K562 (cell line): ENCODE data around the gene CXCR5. TPM values are rescaled to one million over a fixed set of nuclear protein-coding genes. Genes with fewer than 3 reads are reported as not detected.

Experiments
- CREB1 ChIP-seq, 2 experiments: sonication (generic) in 1 of 2; formaldehyde crosslinking in 1 of 2; IDR thresholded peaks; 2 replicates each; pipeline versions ENCODE4 v1.6.1 to v1.8.0; 2012 to 2022; ENCODE audit warnings: inconsistent platforms in 1 of 2, mild to moderate bottlenecking in 1 of 2, missing genetic modification reagents in 1 of 2, moderate library complexity in 1 of 2
- RCOR1 ChIP-seq, 2 experiments: IDR thresholded peaks; 2 replicates each; pipeline ENCODE4 v1.6.1; 2012; ENCODE audit warnings: low read depth in 2 of 2, low read length in 2 of 2, borderline replicate concordance in 1 of 2, improper control_type of control experiment in 1 of 2
- polyA plus RNA-seq, 8 experiments: library from polyadenylated mRNA; depleted of rRNA in 4 of 8; stranded (reverse) in 5 of 8; unstranded in 3 of 8; fragments of >200 nt; fragmentation: Nextera tagmentation in 2 of 8; fragmentation: Illumina TruSeq in 1 of 8; extraction: Ambion mirVana in 2 of 8; extraction: Trizol in 1 of 8; gene quantifications; 2 replicates each; pipeline versions ENCODE4 v1.2.1 to v1.2.3, GENCODE V29; 2011 to 2014; ENCODE audit warnings: inconsistent platforms in 1 of 8, missing spikeins in 1 of 8
- total RNA-seq, 7 experiments: library from RNA; depleted of rRNA in 6 of 7; stranded (reverse); fragments of >200 nt in 6 of 7; fragmentation: Illumina TruSeq in 2 of 7; extraction: Trizol in 2 of 7; gene quantifications; 2 replicates each; pipeline versions ENCODE4 v1.2.1 to v1.2.3, GENCODE V29; 2011 to 2021; ENCODE audit warnings: low replicate concordance in 1 of 7
- TF ChIP-seq, protein P1 (sequence below), 2 experiments: fragments of 450-650 bp; IDR thresholded peaks; 2 replicates each; pipeline ENCODE4 v1.6.1; 2016; ENCODE audit warnings: mild to moderate bottlenecking in 2 of 2, borderline replicate concordance in 1 of 2, low read depth in 1 of 2, moderate library complexity in 1 of 2
- TF ChIP-seq, protein P2 (sequence below), 2 experiments: fragments of 450-650 bp; formaldehyde crosslinking in 1 of 2; IDR thresholded peaks; 2 replicates each; pipeline versions ENCODE4 v1.4.0 to v1.6.1; 2014 to 2020; ENCODE audit warnings: mild to moderate bottlenecking in 2 of 2, borderline replicate concordance in 1 of 2, low read depth in 1 of 2
- TF ChIP-seq, protein P3 (sequence below): fragments of 450-650 bp; IDR thresholded peaks from one replicate; pipeline ENCODE4 v1.6.1; 2018; ENCODE audit warnings: mild to moderate bottlenecking, moderate library complexity; ENCODE audit not compliant: partially characterized antibody

The CXCR5 gene
- total and polyA plus RNA-seq, 9 of the 15 experiments (the other 6 are each of a cell fraction or from before 2014, with no cell fraction given) = 0.03 to 0.06 TPM; not detected in 7

DNA sequence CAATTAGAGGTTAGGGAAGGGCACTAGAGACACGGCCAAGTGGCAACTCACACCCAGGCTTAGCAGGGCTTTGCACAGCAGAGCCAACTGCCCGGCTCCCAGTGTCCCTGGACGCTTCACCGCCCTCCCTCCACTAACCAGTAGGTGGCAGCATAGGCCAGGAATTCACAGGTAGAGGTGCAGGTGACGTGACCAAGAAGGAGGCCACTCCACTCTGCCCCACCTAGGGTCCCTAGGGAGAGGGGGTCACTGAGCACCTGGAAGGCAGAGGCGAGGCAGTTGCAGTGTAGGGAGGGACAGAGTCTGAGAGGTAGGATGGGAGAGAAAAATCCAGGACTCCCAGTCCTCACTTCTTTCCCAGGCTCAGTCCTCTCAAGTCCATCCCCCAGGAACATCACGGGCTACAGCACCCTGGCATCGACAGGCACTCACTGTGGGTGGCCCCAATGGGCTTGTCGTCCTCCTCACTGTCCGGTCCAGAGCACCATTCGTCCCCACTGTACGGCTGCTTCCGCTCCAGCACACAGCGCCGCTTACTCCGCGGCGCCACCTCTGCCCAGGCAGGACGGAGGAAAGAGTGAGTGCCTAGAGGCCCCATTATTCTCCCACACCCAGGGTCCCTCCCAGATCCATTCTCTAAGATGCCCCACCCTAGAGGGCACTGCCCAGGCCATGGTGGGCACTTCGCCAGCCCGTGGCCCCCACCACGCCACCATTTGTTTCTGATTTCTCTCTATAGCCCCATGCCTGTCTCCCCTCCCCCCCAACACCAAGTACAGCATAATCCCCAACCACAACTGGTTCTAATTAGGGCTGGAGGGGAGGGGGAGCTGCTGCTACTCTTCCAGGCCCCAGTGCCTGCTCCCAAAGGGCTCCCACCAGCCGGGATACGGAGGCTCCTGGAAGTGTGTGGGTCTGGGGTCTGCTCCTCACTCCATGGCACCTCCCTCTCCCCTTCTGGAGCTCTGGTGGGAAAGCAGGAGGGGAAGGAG is 23.7 kb downstream of the CXCR5 start (continued):
- TF ChIP-seq, protein P1, sequence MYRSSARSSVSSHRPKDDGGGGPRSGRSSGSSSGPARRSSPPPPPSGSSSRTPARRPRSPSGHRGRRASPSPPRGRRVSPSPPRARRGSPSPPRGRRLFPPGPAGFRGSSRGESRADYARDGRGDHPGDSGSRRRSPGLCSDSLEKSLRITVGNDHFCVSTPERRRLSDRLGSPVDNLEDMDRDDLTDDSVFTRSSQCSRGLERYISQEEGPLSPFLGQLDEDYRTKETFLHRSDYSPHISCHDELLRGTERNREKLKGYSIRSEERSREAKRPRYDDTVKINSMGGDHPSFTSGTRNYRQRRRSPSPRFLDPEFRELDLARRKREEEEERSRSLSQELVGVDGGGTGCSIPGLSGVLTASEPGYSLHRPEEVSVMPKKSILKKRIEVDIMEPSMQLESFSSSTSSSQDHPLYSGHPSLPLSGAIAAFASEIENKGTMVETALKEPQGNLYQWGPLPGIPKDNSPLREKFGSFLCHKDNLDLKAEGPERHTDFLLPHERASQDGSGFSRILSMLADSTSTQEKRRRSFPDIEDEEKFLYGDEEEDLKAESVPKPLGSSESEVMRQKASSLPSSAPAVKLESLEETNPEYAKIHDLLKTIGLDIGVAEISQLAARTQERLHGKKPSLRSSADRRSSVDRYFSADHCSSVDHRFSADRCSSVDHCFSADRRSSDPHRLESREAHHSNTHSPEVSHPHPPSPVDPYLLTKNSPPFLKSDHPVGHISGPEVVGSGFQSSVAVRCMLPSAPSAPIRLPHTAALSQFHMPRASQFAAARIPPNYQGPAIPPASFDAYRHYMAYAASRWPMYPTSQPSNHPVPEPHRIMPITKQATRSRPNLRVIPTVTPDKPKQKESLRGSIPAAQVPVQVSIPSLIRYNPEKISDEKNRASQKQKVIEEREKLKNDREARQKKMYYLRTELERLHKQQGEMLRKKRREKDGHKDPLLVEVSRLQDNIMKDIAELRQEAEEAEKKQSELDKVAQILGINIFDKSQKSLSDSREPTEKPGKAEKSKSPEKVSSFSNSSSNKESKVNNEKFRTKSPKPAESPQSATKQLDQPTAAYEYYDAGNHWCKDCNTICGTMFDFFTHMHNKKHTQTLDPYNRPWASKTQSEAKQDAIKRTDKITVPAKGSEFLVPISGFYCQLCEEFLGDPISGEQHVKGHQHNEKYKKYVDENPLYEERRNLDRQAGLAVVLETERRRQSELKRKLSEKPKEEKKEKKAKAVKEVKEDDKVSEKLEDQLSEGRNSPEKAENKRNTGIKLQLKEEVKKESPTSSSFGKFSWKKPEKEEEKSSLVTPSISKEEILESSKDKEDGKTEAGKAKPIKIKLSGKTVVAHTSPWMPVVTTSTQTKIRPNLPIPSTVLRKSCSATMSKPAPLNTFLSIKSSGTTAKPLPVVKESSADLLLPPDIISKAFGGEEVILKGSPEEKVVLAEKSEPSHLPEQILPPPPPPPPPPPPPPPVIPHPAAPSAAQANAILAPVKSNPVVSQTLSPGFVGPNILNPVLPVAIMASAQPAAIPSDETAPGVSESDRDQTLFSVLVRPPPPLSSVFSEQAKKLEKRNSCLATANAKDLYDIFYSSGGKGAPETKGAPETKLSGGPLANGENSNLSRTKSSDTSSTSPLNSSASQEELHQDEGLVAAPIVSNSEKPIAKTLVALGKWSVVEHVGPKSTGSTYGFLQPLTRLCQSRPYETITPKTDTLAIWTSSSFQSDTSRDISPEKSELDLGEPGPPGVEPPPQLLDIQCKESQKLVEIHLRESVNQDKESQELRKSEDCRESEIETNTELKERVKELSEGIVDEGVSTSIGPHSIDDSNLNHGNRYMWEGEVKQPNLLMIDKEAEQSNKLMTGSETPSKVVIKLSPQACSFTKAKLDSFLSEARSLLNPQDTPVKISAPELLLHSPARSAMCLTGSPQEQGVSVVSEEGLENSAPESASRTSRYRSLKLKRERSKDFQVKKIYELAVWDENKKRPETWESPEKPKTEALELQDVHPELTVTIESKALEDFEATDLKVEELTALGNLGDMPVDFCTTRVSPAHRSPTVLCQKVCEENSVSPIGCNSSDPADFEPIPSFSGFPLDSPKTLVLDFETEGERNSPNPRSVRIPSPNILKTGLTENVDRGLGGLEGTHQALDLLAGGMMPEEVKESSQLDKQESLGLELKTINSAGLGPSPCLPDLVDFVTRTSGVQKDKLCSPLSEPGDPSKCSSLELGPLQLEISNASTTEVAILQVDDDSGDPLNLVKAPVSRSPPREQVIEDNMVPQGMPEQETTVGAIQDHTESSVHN (IDR thresholded peaks at IDR 0.05; ENCODE audit: borderline replicate concordance in 1 of 2, low read depth in 1 of 2) = no peak
- TF ChIP-seq, protein P2, sequence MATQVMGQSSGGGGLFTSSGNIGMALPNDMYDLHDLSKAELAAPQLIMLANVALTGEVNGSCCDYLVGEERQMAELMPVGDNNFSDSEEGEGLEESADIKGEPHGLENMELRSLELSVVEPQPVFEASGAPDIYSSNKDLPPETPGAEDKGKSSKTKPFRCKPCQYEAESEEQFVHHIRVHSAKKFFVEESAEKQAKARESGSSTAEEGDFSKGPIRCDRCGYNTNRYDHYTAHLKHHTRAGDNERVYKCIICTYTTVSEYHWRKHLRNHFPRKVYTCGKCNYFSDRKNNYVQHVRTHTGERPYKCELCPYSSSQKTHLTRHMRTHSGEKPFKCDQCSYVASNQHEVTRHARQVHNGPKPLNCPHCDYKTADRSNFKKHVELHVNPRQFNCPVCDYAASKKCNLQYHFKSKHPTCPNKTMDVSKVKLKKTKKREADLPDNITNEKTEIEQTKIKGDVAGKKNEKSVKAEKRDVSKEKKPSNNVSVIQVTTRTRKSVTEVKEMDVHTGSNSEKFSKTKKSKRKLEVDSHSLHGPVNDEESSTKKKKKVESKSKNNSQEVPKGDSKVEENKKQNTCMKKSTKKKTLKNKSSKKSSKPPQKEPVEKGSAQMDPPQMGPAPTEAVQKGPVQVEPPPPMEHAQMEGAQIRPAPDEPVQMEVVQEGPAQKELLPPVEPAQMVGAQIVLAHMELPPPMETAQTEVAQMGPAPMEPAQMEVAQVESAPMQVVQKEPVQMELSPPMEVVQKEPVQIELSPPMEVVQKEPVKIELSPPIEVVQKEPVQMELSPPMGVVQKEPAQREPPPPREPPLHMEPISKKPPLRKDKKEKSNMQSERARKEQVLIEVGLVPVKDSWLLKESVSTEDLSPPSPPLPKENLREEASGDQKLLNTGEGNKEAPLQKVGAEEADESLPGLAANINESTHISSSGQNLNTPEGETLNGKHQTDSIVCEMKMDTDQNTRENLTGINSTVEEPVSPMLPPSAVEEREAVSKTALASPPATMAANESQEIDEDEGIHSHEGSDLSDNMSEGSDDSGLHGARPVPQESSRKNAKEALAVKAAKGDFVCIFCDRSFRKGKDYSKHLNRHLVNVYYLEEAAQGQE (IDR thresholded peaks at IDR 0.05; ENCODE audit: borderline replicate concordance) = peak; percentile 95
- TF ChIP-seq, protein P2 (CRISPR knock-in tag; IDR thresholded peaks at IDR 0.05; ENCODE audit: low read depth) = no peak
- TF ChIP-seq, protein P3, sequence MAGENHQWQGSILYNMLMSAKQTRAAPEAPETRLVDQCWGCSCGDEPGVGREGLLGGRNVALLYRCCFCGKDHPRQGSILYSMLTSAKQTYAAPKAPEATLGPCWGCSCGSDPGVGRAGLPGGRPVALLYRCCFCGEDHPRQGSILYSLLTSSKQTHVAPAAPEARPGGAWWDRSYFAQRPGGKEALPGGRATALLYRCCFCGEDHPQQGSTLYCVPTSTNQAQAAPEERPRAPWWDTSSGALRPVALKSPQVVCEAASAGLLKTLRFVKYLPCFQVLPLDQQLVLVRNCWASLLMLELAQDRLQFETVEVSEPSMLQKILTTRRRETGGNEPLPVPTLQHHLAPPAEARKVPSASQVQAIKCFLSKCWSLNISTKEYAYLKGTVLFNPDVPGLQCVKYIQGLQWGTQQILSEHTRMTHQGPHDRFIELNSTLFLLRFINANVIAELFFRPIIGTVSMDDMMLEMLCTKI = no peak
- TF ChIP-seq RCOR1 (IDR thresholded peaks at IDR 0.05; ENCODE audit: borderline replicate concordance in 1 of 2, low read depth in 2 of 2, low read length in 2 of 2) = 0 out of 4 replicates have a peak, but pooled peaks of 1 of the 2 experiments have one; percentile 19
- TF ChIP-seq CREB1 (IDR thresholded peaks at IDR 0.05) = peak; percentile 50
- TF ChIP-seq CREB1 (CRISPR knock-in tag; IDR thresholded peaks at IDR 0.05) = peak; percentile 54
